Panc1 (cell line): ENCODE data around the gene HTT. TPM values are rescaled to one million over a fixed set of nuclear protein-coding genes. Genes with fewer than 3 reads are reported as not detected.

Experiments used
- ATAC-seq: fragments of 200-7000 bp; cut with Tn5 transposase; 2 replicates; pipeline ENCODE4 v1.9.1; 2020; ENCODE audit warnings: mild to moderate bottlenecking, moderate library complexity
- BruUV-seq: library from RNA; stranded (reverse); fragments of 400-500 nt; replicated peaks from 2 replicates; lab custom pipeline; 2021; lab: Mats Ljungman, UMichigan
- CTCF ChIA-PET: fragments of 300-600 bp; sonication (Branson Sonifier 250); formaldehyde crosslinking; loops from one replicate; lab custom pipeline; 2022; ENCODE audit warnings: antibody characterized with exemption; lab: Charles Lee
- POLR2A ChIA-PET: fragments of 300-600 bp; sonication (Branson Sonifier 250); formaldehyde crosslinking; loops from one replicate; lab custom pipeline; 2022; ENCODE audit warnings: antibody characterized with exemption; lab: Charles Lee
- DNase-seq: peaks from one replicate; pipeline ENCODE4 v3.0.0-alpha.2; 2010; ENCODE audit warnings: low read depth, low spot score
- H3K27ac ChIP-seq: 2 replicates; pipeline ENCODE4 v1.5.1; 2011; ENCODE audit warnings: mild to moderate bottlenecking, low read length, inconsistent platforms
- H3K27me3 ChIP-seq: fragments of 200-500 bp; sonication (Bioruptor generic); 2 replicates; pipeline ENCODE4 v1.6.0; 2014; ENCODE audit warnings: low read length, inconsistent platforms; ENCODE audit not compliant: control insufficient read depth, insufficient read depth
- H3K36me3 ChIP-seq: fragments of 200-500 bp; sonication (Bioruptor generic); 2 replicates; pipeline ENCODE4 v1.5.1; 2014; ENCODE audit warnings: inconsistent platforms, mild to moderate bottlenecking, low read length, moderate library complexity; ENCODE audit not compliant: control insufficient read depth, insufficient read depth
- H3K4me1 ChIP-seq: 2 replicates; pipeline ENCODE4 v1.5.1; 2011; ENCODE audit warnings: inconsistent platforms, mild to moderate bottlenecking, low read length, moderate library complexity; ENCODE audit not compliant: control insufficient read depth, insufficient read depth
- H3K4me3 ChIP-seq, 2 experiments: 2 replicates each; pipeline ENCODE4 v1.5.1; 2011 to 2012; ENCODE audit warnings: low read depth in 2 of 2, low read length in 2 of 2, mild to moderate bottlenecking in 2 of 2, inconsistent platforms in 1 of 2, moderate library complexity in 1 of 2
- H3K9me3 ChIP-seq: fragments of 200-500 bp; sonication (Bioruptor generic); 2 replicates; pipeline ENCODE4 v1.5.1; 2014; ENCODE audit warnings: low read depth, mild to moderate bottlenecking, inconsistent platforms, low read length, moderate library complexity; ENCODE audit not compliant: control insufficient read depth, insufficient read depth
- CTCF ChIP-seq: fragments of 450-650 bp; IDR thresholded peaks from 2 replicates; pipeline ENCODE4 v1.5.1; 2017; ENCODE audit warnings: mild to moderate bottlenecking
- POLR2AphosphoS5 ChIP-seq: IDR thresholded peaks from 2 replicates; pipeline ENCODE4 v1.6.1; 2012; ENCODE audit warnings: mild to moderate bottlenecking, low read depth, low read length, moderate library complexity
- REST ChIP-seq, 2 experiments: IDR thresholded peaks; 2 replicates each; pipeline ENCODE4 v1.6.1; 2011 to 2012; ENCODE audit warnings: low read depth in 2 of 2, control low read depth in 1 of 2, low read length in 1 of 2, mild to moderate bottlenecking in 1 of 2, moderate library complexity in 1 of 2; ENCODE audit not compliant: insufficient read depth in 1 of 2
- SIN3A ChIP-seq: IDR thresholded peaks from 2 replicates; pipeline ENCODE4 v1.6.1; 2012; ENCODE audit warnings: low read depth, mild to moderate bottlenecking, low read length, moderate library complexity, borderline replicate concordance; ENCODE audit not compliant: insufficient read depth
- TCF7L2 ChIP-seq: IDR thresholded peaks from 2 replicates; pipeline ENCODE4 v1.6.1; 2011; ENCODE audit warnings: mild to moderate bottlenecking, low read depth, low read length, inconsistent platforms
- in situ Hi-C: cut with HindIII; loops from 2 replicates; pipeline ENCODE4 v1.10.0; 2016; ENCODE audit warnings: low sequenced_read_pairs, low pct_unique_long_range_greater_than_20kb
- intact Hi-C: fragments of 100-400 bp; cut with micrococcal nuclease; formaldehyde crosslinking; loops from one replicate; pipeline ENCODE4 v1.10.0; 2022; ENCODE audit not compliant: unreplicated experiment
- total RNA-seq: library from RNA; stranded (reverse); gene quantifications from one replicate; pipeline ENCODE4 v1.2.1, GENCODE V29; 2021; ENCODE audit not compliant: unreplicated experiment

The HTT gene
- total RNA-seq, 1 experiment from 2014 or later = 24.7 TPM

DNA sequence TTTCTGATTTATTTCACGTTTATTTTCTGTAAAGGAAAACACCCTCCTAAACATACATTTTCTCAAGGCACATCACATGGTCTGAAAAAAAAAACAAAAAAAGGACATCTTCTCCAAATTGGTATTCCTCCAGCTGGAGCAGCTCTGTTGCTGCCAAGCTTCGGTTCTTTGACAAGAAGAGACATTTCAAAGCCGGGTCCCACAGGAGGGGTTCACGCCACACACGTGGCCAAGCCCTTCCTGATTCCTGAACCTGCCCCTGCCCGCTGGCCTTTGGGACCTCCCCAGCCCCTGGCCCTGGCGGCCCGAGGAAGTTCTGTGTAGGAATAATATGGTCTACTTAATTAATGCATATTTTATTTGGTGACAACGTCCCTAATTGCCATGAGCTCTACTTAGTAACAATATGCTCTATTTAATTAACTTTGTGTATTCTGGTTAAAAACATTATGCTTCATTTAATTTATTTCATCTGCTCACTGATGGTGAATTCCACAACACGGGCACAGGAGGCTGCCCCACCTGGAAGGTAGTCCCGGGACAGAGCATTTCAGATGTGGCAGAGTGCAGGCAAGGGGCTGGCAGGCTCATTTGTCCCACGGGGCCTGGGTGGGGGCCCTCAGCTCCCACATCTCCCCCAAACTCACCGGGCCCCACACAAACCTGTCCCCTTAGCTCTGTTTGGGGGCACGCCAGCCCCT is 212.9 kb downstream of the HTT start:
- POLR2A ChIA-PET = no interaction called here
- 0 out of 2 replicates have a peak, but pooled peaks cover 3% of the 10 kb centered on the region for H3K4me1 ChIP-seq
- ATAC-seq = no peak
- no TSS peak for BruUV-seq
- no peak overlapping the region for H3K4me3 ChIP-seq
- in situ Hi-C loops (no loop called here), intact Hi-C loops (no loop called here)
- TF ChIP-seq REST (IDR thresholded peaks at IDR 0.05; ENCODE audit: insufficient read depth in 1 of 2, low read depth in 2 of 2, low read length in 1 of 2) (no peak), POLR2AphosphoS5 (no peak), CTCF (no peak), SIN3A (no peak), TCF7L2 (no peak)
- H3K27ac ChIP-seq = no peak overlapping the region
- no peaks in the 10 kb centered on the region for H3K36me3 ChIP-seq
- H3K9me3 ChIP-seq = no peaks in the 10 kb centered on the region
- H3K27me3 ChIP-seq = no peaks in the 10 kb centered on the region
- CTCF ChIA-PET = no interaction called here
- DNase-seq = no peak

DNA sequence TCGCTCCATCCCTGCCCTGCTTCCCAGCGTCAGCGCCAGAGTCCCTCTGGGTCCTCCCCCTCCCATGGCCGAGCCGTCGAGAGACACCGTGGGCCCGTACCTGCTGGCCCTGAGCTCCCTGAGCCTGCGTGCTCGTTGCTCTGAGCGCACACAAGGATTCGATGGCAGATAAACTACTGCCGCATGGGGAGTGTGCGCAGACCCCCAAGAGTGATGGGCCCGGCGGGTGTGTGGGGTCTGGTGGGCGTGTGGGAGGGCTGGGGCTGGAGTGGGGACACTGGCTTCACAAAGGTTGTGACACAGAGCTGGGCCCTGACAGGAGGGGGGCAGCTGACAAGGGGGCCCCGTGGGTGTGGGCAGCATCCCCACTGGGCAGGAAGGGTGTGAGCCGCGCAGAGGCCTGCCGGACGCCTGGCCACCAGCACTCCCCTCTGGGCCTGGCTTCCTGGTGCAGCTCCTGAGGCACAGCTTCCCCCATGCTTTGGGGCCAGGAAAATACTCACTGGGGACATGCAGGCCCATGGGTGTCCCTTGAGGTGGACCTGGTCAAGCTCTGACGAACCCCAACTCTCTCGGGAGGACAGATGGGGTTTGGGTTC is 213.6 kb downstream of the HTT start:
- H3K4me3 ChIP-seq = no peak overlapping the region
- intact Hi-C loops (no loop called here), in situ Hi-C loops (no loop called here)
- 0 out of 2 replicates have a peak, but pooled peaks cover 3% of the 10 kb centered on the region for H3K4me1 ChIP-seq
- H3K36me3 ChIP-seq = no peaks in the 10 kb centered on the region
- H3K27me3 ChIP-seq = no peaks in the 10 kb centered on the region
- BruUV-seq = no TSS peak
- ChIA-PET POLR2A (no interaction called here), CTCF (no interaction called here)
- no peak overlapping the region for H3K27ac ChIP-seq
- no peak for ATAC-seq
- TF ChIP-seq POLR2AphosphoS5 (no peak), TCF7L2 (no peak), REST (IDR thresholded peaks at IDR 0.05; ENCODE audit: insufficient read depth in 1 of 2, low read depth in 2 of 2, low read length in 1 of 2) (no peak), CTCF (no peak)
- no peaks in the 10 kb centered on the region for H3K9me3 ChIP-seq
- no peak for DNase-seq
